Osteoblast (primary cell): Measurements from ENCODE around the gene A2M. TPM values are rescaled to one million over a fixed set of nuclear protein-coding genes. Genes with fewer than 3 reads are reported as not detected.

Experiments
- DNase-seq: peaks from one replicate; pipeline ENCODE4 v3.0.0; 2011; ENCODE audit warnings: low spot score, mixed read lengths; ENCODE audit not compliant: insufficient read length; ENCODE audit errors: missing footprints
- H2AFZ ChIP-seq: 2 replicates; pipeline ENCODE4 v1.6.0; 2011; ENCODE audit warnings: mild to moderate bottlenecking, low read length
- H3K27ac ChIP-seq: 2 replicates; pipeline ENCODE4 v1.5.1; 2011; ENCODE audit warnings: mild to moderate bottlenecking, low read depth, low read length, moderate library complexity
- H3K27me3 ChIP-seq: 2 replicates; pipeline ENCODE4 v1.6.0; 2012; ENCODE audit warnings: mild to moderate bottlenecking, control low read depth, inconsistent platforms, low read length, moderate library complexity; ENCODE audit not compliant: insufficient read depth
- H3K36me3 ChIP-seq: 2 replicates; pipeline ENCODE4 v1.5.1; 2011; ENCODE audit warnings: mild to moderate bottlenecking, low read length, control low read depth, moderate library complexity; ENCODE audit not compliant: insufficient read depth
- H3K4me1 ChIP-seq: 2 replicates; pipeline ENCODE4 v1.5.1; 2011; ENCODE audit warnings: mild to moderate bottlenecking, low read length, control low read depth, moderate library complexity; ENCODE audit not compliant: insufficient read depth
- H3K4me2 ChIP-seq: 2 replicates; pipeline ENCODE4 v1.6.0; 2011; ENCODE audit warnings: mild to moderate bottlenecking, low read length; ENCODE audit not compliant: insufficient read depth
- H3K4me3 ChIP-seq: fragments of 200-600 bp; sonication (generic); 3 replicates; pipeline ENCODE4 v1.5.1; 2012; ENCODE audit warnings: mild to moderate bottlenecking, low read length, inconsistent platforms; ENCODE audit not compliant: insufficient read depth
- H3K79me2 ChIP-seq: 2 replicates; pipeline ENCODE4 v1.6.0; 2012; ENCODE audit warnings: mild to moderate bottlenecking, low read length, control low read depth, inconsistent platforms; ENCODE audit not compliant: insufficient read depth
- H3K9me3 ChIP-seq: 2 replicates; pipeline ENCODE4 v1.5.1; 2011; ENCODE audit warnings: low read depth, low read length, control low read depth
- H4K20me1 ChIP-seq: 2 replicates; pipeline ENCODE4 v1.6.0; 2012; ENCODE audit warnings: mild to moderate bottlenecking, low read length, control low read depth; ENCODE audit not compliant: insufficient read depth
- CTCF ChIP-seq: IDR thresholded peaks from 2 replicates; pipeline ENCODE4 v1.5.1; 2011; ENCODE audit warnings: mild to moderate bottlenecking, low read depth, low read length, moderate library complexity; ENCODE audit errors: extremely low read depth
- total RNA-seq: library from RNA; depleted of rRNA; stranded (reverse); fragments of >200 nt; gene quantifications from 2 replicates; pipeline ENCODE4 v1.2.3, GENCODE V29; 2012

The A2M gene
- total RNA-seq, 1 donor: 2.2 TPM

- no peaks in the 10 kb centered on the region for H3K4me1 ChIP-seq
- no peaks in the 10 kb centered on the region for H4K20me1 ChIP-seq
- H3K79me2 ChIP-seq: no peaks in the 10 kb centered on the region
- no peak overlapping the region for H3K4me3 ChIP-seq
- H3K36me3 ChIP-seq: no peaks in the 10 kb centered on the region
- H3K4me2 ChIP-seq: no peak overlapping the region
- DNase-seq: no peak
- H3K27ac ChIP-seq: no peak overlapping the region
- TF ChIP-seq CTCF: no peak
- no peaks in the 10 kb centered on the region for H3K27me3 ChIP-seq
- no peak overlapping the region for H2AFZ ChIP-seq
- no peaks in the 10 kb centered on the region for H3K9me3 ChIP-seq
Observed at GRCh38 chr12:9113296-9113986, 2.3 kb downstream of the A2M start.

GRCh38 chr12:9112076-9112853 is 3.5 kb downstream of the A2M start:
- Histone ChIP-seq H3K4me2 (no peak overlapping the region), H3K79me2 (no peaks in the 10 kb centered on the region), H4K20me1 (no peaks in the 10 kb centered on the region), H3K36me3 (no peaks in the 10 kb centered on the region), H3K27me3 (no peaks in the 10 kb centered on the region), H2AFZ (no peak overlapping the region), H3K27ac (no peak overlapping the region), H3K9me3 (no peaks in the 10 kb centered on the region), H3K4me1 (no peaks in the 10 kb centered on the region), H3K4me3 (no peak overlapping the region)
- no peak for TF ChIP-seq CTCF
- DNase-seq: no peak

- Histone ChIP-seq H3K36me3 (no peaks in the 10 kb centered on the region), H3K27me3 (no peaks in the 10 kb centered on the region), H3K4me2 (no peak overlapping the region), H4K20me1 (no peaks in the 10 kb centered on the region), H3K27ac (no peak overlapping the region), H3K79me2 (no peaks in the 10 kb centered on the region), H3K9me3 (no peaks in the 10 kb centered on the region), H2AFZ (no peak overlapping the region), H3K4me3 (no peak overlapping the region), H3K4me1 (no peaks in the 10 kb centered on the region)
- TF ChIP-seq CTCF: no peak
- DNase-seq: no peak
Observed at GRCh38 chr12:9111525-9111924, 4.2 kb downstream of the A2M start.

GRCh38 chr12:9109737-9110491 is 5.8 kb downstream of the A2M start:
- Histone ChIP-seq H3K27me3 (no peaks in the 10 kb centered on the region), H2AFZ (no peak overlapping the region), H3K27ac (no peak overlapping the region), H3K79me2 (no peaks in the 10 kb centered on the region), H4K20me1 (no peaks in the 10 kb centered on the region), H3K36me3 (no peaks in the 10 kb centered on the region), H3K9me3 (no peaks in the 10 kb centered on the region), H3K4me1 (no peaks in the 10 kb centered on the region), H3K4me3 (no peak overlapping the region), H3K4me2 (no peak overlapping the region)
- no peak for DNase-seq
- no peak for TF ChIP-seq CTCF
